ENCODE measurements around the gene SLAMF9. TPM values are rescaled to one million over a fixed set of nuclear protein-coding genes. Genes with fewer than 3 reads are reported as not detected.

Gene SLAMF9
- total RNA-seq, 1 experiment from 2014 or later = not detected

- DNase-seq (ENCODE audit: low read depth, low spot score) (no peak), ATAC-seq (no peak)
- in situ Hi-C loops (cut with HindIII; ENCODE audit: low pct_unique_long_range_greater_than_20kb, low sequenced_read_pairs) (no loop called here), intact Hi-C loops (cut with micrococcal nuclease; ENCODE audit: unreplicated experiment) (no loop called here)
- POLR2A ChIA-PET = no interaction called here
- no TSS peak for BruUV-seq (replicated peaks)
- Histone ChIP-seq H3K27ac (ENCODE audit: low read length) (no peak overlapping the region), H3K4me1 (ENCODE audit: control insufficient read depth, insufficient read depth, low read length) (peaks cover 3% of the 10 kb centered on the region; the same call in 1 of the 2 replicates), H3K4me3 (ENCODE audit: low read depth in 2 of 2, low read length in 2 of 2) (no peak overlapping the region), H3K9me3 (ENCODE audit: control insufficient read depth, insufficient read depth, low read depth, low read length) (no peaks in the 10 kb centered on the region), H3K36me3 (ENCODE audit: control insufficient read depth, insufficient read depth, low read length) (peaks cover 2% of the 10 kb centered on the region; the same call in 1 of the 2 replicates), H3K27me3 (ENCODE audit: control insufficient read depth, insufficient read depth, low read length) (peaks cover 14% of the 10 kb centered on the region)
- TF ChIP-seq TCF7L2 (IDR thresholded peaks at IDR 0.05; ENCODE audit: low read depth, low read length) (no peak), POLR2AphosphoS5 (IDR thresholded peaks at IDR 0.05; ENCODE audit: low read depth, low read length) (no peak), SIN3A (IDR thresholded peaks at IDR 0.05; ENCODE audit: borderline replicate concordance, insufficient read depth, low read depth, low read length) (no peak)
- TF ChIP-seq, protein P1, sequence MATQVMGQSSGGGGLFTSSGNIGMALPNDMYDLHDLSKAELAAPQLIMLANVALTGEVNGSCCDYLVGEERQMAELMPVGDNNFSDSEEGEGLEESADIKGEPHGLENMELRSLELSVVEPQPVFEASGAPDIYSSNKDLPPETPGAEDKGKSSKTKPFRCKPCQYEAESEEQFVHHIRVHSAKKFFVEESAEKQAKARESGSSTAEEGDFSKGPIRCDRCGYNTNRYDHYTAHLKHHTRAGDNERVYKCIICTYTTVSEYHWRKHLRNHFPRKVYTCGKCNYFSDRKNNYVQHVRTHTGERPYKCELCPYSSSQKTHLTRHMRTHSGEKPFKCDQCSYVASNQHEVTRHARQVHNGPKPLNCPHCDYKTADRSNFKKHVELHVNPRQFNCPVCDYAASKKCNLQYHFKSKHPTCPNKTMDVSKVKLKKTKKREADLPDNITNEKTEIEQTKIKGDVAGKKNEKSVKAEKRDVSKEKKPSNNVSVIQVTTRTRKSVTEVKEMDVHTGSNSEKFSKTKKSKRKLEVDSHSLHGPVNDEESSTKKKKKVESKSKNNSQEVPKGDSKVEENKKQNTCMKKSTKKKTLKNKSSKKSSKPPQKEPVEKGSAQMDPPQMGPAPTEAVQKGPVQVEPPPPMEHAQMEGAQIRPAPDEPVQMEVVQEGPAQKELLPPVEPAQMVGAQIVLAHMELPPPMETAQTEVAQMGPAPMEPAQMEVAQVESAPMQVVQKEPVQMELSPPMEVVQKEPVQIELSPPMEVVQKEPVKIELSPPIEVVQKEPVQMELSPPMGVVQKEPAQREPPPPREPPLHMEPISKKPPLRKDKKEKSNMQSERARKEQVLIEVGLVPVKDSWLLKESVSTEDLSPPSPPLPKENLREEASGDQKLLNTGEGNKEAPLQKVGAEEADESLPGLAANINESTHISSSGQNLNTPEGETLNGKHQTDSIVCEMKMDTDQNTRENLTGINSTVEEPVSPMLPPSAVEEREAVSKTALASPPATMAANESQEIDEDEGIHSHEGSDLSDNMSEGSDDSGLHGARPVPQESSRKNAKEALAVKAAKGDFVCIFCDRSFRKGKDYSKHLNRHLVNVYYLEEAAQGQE (IDR thresholded peaks at IDR 0.05; ENCODE audit: insufficient read depth in 1 of 2, low read depth in 2 of 2, low read length in 1 of 2) = no peak
- TF ChIP-seq, protein P2, sequence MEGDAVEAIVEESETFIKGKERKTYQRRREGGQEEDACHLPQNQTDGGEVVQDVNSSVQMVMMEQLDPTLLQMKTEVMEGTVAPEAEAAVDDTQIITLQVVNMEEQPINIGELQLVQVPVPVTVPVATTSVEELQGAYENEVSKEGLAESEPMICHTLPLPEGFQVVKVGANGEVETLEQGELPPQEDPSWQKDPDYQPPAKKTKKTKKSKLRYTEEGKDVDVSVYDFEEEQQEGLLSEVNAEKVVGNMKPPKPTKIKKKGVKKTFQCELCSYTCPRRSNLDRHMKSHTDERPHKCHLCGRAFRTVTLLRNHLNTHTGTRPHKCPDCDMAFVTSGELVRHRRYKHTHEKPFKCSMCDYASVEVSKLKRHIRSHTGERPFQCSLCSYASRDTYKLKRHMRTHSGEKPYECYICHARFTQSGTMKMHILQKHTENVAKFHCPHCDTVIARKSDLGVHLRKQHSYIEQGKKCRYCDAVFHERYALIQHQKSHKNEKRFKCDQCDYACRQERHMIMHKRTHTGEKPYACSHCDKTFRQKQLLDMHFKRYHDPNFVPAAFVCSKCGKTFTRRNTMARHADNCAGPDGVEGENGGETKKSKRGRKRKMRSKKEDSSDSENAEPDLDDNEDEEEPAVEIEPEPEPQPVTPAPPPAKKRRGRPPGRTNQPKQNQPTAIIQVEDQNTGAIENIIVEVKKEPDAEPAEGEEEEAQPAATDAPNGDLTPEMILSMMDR (IDR thresholded peaks at IDR 0.05) = no peak
- CTCF ChIA-PET = interaction anchor here (0.6 kb wide), 1 partner anchor 55 kb away, joined by 3 read pairs; no protein-coding TSS in a partner anchor
These were observed 10.8 kb downstream of the SLAMF9 start for GRCh38 chr1:159943278-159943640.

GRCh38 chr1:159942632-159943277 lies 11.3 kb downstream of the SLAMF9 start:
- intact Hi-C loops (cut with micrococcal nuclease; ENCODE audit: unreplicated experiment) (no loop called here), in situ Hi-C loops (cut with HindIII; ENCODE audit: low pct_unique_long_range_greater_than_20kb, low sequenced_read_pairs) (no loop called here)
- DNase-seq (ENCODE audit: low read depth, low spot score) = no peak
- CTCF ChIA-PET = interaction anchor here (0.6 kb wide), 1 partner anchor 56 kb away, joined by 3 read pairs; no protein-coding TSS in a partner anchor
- Histone ChIP-seq H3K9me3 (ENCODE audit: control insufficient read depth, insufficient read depth, low read depth, low read length) (no peaks in the 10 kb centered on the region), H3K4me3 (ENCODE audit: low read depth in 2 of 2, low read length in 2 of 2) (no peak overlapping the region), H3K4me1 (ENCODE audit: control insufficient read depth, insufficient read depth, low read length) (peaks cover 3% of the 10 kb centered on the region; the same call in 1 of the 2 replicates), H3K27me3 (ENCODE audit: control insufficient read depth, insufficient read depth, low read length) (peaks cover 12% of the 10 kb centered on the region), H3K36me3 (ENCODE audit: control insufficient read depth, insufficient read depth, low read length) (peaks cover 2% of the 10 kb centered on the region; the same call in 1 of the 2 replicates), H3K27ac (ENCODE audit: low read length) (no peak overlapping the region)
- no TSS peak for BruUV-seq (replicated peaks)
- TF ChIP-seq POLR2AphosphoS5 (IDR thresholded peaks at IDR 0.05; ENCODE audit: low read depth, low read length) (no peak), SIN3A (IDR thresholded peaks at IDR 0.05; ENCODE audit: borderline replicate concordance, insufficient read depth, low read depth, low read length) (no peak)
- TF ChIP-seq, protein P1 (IDR thresholded peaks at IDR 0.05; ENCODE audit: insufficient read depth in 1 of 2, low read depth in 2 of 2, low read length in 1 of 2) = no peak
- POLR2A ChIA-PET = no interaction called here
- ATAC-seq = no peak
